K562 (cell line): Measurements from ENCODE around the gene ZBTB39. TPM values are rescaled to one million over a fixed set of nuclear protein-coding genes. Genes with fewer than 3 reads are reported as not detected.

Experiments used
- CHD4 ChIP-seq: fragments of 200-600 bp; sonication (generic); IDR thresholded peaks from 3 replicates; pipeline ENCODE4 v1.6.1; 2012; ENCODE audit warnings: low read depth, mild to moderate bottlenecking, mixed read lengths, low read length, inconsistent platforms; ENCODE audit not compliant: insufficient read depth, insufficient replicate concordance, poor library complexity, severe bottlenecking
- GATAD2A ChIP-seq: fragments of 450-650 bp; IDR thresholded peaks from 2 replicates; pipeline ENCODE4 v1.6.1; 2017
- LEF1 ChIP-seq: fragments of 450-650 bp; IDR thresholded peaks from 2 replicates; pipeline ENCODE4 v1.6.1; 2016; ENCODE audit warnings: mild to moderate bottlenecking
- MAX ChIP-seq: sonication (generic); formaldehyde crosslinking; IDR thresholded peaks from 2 replicates; pipeline ENCODE4 v1.9.0; 2022; ENCODE audit warnings: mild to moderate bottlenecking, missing genetic modification reagents
- MTA2 ChIP-seq: fragments of 450-650 bp; IDR thresholded peaks from 2 replicates; pipeline ENCODE4 v1.6.1; 2016; ENCODE audit warnings: low read depth
- PHF8 ChIP-seq: fragments of 200-600 bp; sonication (generic); IDR thresholded peaks from 2 replicates; pipeline ENCODE4 v1.6.1; 2012; ENCODE audit warnings: mixed run types, mild to moderate bottlenecking, inconsistent platforms, low read length, moderate library complexity, borderline replicate concordance
- SMARCB1 ChIP-seq: IDR thresholded peaks from 2 replicates; pipeline ENCODE4 v1.6.1; 2011; ENCODE audit warnings: improper control_type of control experiment, low read depth; ENCODE audit not compliant: insufficient read length
- SREBF2 ChIP-seq: sonication (generic); formaldehyde crosslinking; IDR thresholded peaks from 2 replicates; pipeline ENCODE4 v1.4.0; 2020; ENCODE audit warnings: mild to moderate bottlenecking, missing genetic modification reagents
- TAF1 ChIP-seq: IDR thresholded peaks from 2 replicates; pipeline ENCODE4 v1.6.1; 2011; ENCODE audit warnings: mild to moderate bottlenecking, low read length, moderate library complexity; ENCODE audit not compliant: insufficient read depth, control insufficient read depth, severe bottlenecking; ENCODE audit errors: extremely low read depth
- TFE3 ChIP-seq: fragments of 450-650 bp; formaldehyde crosslinking; IDR thresholded peaks from 2 replicates; pipeline ENCODE4 v1.4.0; 2020; ENCODE audit warnings: mild to moderate bottlenecking, mixed read lengths
- polyA plus RNA-seq, 8 experiments: library from polyadenylated mRNA; depleted of rRNA in 4 of 8; stranded (reverse) in 5 of 8; unstranded in 3 of 8; fragments of >200 nt; fragmentation: Nextera tagmentation in 2 of 8; fragmentation: Illumina TruSeq in 1 of 8; extraction: Ambion mirVana in 2 of 8; extraction: Trizol in 1 of 8; gene quantifications; 2 replicates each; pipeline versions ENCODE4 v1.2.1 to v1.2.3, GENCODE V29; 2011 to 2014; ENCODE audit warnings: inconsistent platforms in 1 of 8, missing spikeins in 1 of 8
- total RNA-seq, 7 experiments: library from RNA; depleted of rRNA in 6 of 7; stranded (reverse); fragments of >200 nt in 6 of 7; fragmentation: Illumina TruSeq in 2 of 7; extraction: Trizol in 2 of 7; gene quantifications; 2 replicates each; pipeline versions ENCODE4 v1.2.1 to v1.2.3, GENCODE V29; 2011 to 2021; ENCODE audit warnings: low replicate concordance in 1 of 7
- TF ChIP-seq, protein P1 (sequence below): sonication (generic); formaldehyde crosslinking; IDR thresholded peaks from 2 replicates; pipeline ENCODE4 v1.8.0; 2022; ENCODE audit warnings: mild to moderate bottlenecking, missing genetic modification reagents
- TF ChIP-seq, protein P2 (sequence below), 2 experiments: fragments of 450-650 bp; IDR thresholded peaks; 2 replicates each; pipeline ENCODE4 v1.6.1; 2018; ENCODE audit warnings: mild to moderate bottlenecking in 2 of 2, low read depth in 1 of 2; ENCODE audit not compliant: partially characterized antibody in 2 of 2

The ZBTB39 gene
- total and polyA plus RNA-seq, 9 of the 15 experiments (the other 6 are each of a cell fraction or from before 2014, with no cell fraction given), result 3.3 to 13.3 (median 8.6) TPM

DNA sequence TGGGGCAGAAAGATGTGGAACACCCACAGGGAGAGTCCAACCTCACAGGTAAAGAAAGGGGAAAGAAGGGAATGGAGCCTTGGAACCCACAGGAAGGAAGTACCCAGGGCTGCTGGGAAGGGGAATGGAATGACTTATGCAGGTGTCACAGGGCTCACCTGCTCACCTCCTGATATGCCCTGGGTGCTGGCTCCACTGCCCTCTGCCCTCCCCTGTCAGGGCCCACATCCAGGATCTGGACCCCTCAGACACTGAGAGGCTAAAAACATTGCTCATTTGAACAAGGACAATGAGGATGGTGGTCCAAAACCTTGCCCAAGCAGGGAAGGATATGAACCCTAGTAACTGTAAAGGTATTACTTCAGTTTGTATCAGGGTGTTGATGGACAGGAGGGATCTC is 19.3 kb downstream of the ZBTB39 start (continued):
- TF ChIP-seq PHF8, result no peak
- TF ChIP-seq GATAD2A, result no peak
- no peak for TF ChIP-seq TAF1
- TF ChIP-seq, protein P1, sequence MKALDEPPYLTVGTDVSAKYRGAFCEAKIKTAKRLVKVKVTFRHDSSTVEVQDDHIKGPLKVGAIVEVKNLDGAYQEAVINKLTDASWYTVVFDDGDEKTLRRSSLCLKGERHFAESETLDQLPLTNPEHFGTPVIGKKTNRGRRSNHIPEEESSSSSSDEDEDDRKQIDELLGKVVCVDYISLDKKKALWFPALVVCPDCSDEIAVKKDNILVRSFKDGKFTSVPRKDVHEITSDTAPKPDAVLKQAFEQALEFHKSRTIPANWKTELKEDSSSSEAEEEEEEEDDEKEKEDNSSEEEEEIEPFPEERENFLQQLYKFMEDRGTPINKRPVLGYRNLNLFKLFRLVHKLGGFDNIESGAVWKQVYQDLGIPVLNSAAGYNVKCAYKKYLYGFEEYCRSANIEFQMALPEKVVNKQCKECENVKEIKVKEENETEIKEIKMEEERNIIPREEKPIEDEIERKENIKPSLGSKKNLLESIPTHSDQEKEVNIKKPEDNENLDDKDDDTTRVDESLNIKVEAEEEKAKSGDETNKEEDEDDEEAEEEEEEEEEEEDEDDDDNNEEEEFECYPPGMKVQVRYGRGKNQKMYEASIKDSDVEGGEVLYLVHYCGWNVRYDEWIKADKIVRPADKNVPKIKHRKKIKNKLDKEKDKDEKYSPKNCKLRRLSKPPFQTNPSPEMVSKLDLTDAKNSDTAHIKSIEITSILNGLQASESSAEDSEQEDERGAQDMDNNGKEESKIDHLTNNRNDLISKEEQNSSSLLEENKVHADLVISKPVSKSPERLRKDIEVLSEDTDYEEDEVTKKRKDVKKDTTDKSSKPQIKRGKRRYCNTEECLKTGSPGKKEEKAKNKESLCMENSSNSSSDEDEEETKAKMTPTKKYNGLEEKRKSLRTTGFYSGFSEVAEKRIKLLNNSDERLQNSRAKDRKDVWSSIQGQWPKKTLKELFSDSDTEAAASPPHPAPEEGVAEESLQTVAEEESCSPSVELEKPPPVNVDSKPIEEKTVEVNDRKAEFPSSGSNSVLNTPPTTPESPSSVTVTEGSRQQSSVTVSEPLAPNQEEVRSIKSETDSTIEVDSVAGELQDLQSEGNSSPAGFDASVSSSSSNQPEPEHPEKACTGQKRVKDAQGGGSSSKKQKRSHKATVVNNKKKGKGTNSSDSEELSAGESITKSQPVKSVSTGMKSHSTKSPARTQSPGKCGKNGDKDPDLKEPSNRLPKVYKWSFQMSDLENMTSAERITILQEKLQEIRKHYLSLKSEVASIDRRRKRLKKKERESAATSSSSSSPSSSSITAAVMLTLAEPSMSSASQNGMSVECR (CRISPR knock-in tag), result no peak
- TF ChIP-seq LEF1, result no peak
- TF ChIP-seq MTA2, result no peak
- TF ChIP-seq SMARCB1, result no peak
- TF ChIP-seq, protein P2, sequence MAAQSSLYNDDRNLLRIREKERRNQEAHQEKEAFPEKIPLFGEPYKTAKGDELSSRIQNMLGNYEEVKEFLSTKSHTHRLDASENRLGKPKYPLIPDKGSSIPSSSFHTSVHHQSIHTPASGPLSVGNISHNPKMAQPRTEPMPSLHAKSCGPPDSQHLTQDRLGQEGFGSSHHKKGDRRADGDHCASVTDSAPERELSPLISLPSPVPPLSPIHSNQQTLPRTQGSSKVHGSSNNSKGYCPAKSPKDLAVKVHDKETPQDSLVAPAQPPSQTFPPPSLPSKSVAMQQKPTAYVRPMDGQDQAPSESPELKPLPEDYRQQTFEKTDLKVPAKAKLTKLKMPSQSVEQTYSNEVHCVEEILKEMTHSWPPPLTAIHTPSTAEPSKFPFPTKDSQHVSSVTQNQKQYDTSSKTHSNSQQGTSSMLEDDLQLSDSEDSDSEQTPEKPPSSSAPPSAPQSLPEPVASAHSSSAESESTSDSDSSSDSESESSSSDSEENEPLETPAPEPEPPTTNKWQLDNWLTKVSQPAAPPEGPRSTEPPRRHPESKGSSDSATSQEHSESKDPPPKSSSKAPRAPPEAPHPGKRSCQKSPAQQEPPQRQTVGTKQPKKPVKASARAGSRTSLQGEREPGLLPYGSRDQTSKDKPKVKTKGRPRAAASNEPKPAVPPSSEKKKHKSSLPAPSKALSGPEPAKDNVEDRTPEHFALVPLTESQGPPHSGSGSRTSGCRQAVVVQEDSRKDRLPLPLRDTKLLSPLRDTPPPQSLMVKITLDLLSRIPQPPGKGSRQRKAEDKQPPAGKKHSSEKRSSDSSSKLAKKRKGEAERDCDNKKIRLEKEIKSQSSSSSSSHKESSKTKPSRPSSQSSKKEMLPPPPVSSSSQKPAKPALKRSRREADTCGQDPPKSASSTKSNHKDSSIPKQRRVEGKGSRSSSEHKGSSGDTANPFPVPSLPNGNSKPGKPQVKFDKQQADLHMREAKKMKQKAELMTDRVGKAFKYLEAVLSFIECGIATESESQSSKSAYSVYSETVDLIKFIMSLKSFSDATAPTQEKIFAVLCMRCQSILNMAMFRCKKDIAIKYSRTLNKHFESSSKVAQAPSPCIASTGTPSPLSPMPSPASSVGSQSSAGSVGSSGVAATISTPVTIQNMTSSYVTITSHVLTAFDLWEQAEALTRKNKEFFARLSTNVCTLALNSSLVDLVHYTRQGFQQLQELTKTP (IDR thresholded peaks at IDR 0.05; ENCODE audit: low read depth in 1 of 2, partially characterized antibody in 2 of 2), result no peak
- no peak for TF ChIP-seq MAX
- TF ChIP-seq TFE3 (CRISPR knock-in tag), result no peak
- TF ChIP-seq SREBF2, result no peak
- no peak for TF ChIP-seq CHD4
